GM19397 (cell line): ENCODE measurements around the gene TTL.
A peak's percentile ranks its signal among the peaks of the same experiment; 100 is the strongest.
"Not testable (repeated sequence)": the region's sequence is repeated elsewhere in the genome, so short reads cannot be mapped to it uniquely, and the experiment has no call there.

ENCODE experiments used
- ATAC-seq: cut with Tn5 transposase; IDR thresholded peaks from one replicate; pipeline ENCODE4 v1.9.1; 2021; ENCODE audit warnings: mild to moderate bottlenecking, moderate library complexity; ENCODE audit not compliant: unreplicated experiment

Gene TTL

DNA sequence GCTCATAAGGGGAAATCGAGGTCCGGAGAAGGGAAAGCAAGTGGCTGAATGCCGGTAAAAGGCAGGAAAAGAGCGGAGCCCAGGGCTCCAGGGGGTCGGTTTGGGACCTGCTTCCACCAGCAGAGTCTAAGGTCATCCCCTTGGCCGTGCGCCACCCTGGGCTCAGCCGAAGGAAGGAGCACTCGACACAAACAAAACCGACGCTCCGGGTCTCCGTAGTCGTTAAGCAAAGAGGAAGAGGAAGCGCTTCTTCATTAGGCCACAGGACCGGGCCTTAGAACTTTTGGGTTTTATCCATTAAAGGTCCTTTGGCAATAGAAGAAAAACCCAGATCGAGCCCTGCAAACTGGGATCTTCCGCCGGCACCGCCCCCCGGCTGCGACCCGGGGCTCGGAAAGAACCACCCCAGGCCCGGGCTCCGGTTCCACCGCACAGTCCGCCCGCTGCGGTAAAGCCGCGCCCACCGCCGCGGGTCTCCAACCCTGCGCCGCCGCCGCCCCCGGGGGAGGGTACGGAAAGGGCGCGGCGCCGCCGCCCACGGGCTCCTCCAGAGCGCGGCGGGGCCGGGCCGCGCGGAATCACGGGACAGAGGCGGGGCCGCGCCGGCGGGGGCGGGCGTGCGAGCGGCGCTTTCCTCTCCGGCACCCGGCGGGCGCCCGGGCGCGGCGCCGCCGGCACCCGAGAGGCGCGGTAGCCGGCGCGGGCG lies at the start of gene TTL:
Gene TTL, plus strand, starts transcription at position 629 of the 706 bp plus-strand sequence. CDS start 189 bp downstream, outside the sequence.
- peak; percentile 82 for ATAC-seq

DNA sequence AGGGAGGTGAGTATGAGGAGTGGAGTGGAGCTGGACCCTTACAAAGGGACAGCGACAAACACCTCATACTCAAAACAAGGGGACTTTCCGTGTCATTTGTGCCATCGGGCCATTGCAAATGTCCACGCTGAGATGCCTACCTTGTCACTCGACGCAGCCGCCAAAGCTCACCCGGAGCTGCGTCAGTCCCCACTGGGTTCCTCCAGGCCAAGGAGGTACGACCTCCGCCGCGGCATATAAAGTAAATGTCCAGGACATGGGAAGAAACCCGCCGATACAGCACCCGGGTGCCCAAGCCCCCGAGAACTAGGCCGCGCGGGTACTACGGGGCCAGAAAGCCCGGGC lies 49.6 kb upstream of the TTL start:
- ATAC-seq = not testable (repeated sequence)

DNA sequence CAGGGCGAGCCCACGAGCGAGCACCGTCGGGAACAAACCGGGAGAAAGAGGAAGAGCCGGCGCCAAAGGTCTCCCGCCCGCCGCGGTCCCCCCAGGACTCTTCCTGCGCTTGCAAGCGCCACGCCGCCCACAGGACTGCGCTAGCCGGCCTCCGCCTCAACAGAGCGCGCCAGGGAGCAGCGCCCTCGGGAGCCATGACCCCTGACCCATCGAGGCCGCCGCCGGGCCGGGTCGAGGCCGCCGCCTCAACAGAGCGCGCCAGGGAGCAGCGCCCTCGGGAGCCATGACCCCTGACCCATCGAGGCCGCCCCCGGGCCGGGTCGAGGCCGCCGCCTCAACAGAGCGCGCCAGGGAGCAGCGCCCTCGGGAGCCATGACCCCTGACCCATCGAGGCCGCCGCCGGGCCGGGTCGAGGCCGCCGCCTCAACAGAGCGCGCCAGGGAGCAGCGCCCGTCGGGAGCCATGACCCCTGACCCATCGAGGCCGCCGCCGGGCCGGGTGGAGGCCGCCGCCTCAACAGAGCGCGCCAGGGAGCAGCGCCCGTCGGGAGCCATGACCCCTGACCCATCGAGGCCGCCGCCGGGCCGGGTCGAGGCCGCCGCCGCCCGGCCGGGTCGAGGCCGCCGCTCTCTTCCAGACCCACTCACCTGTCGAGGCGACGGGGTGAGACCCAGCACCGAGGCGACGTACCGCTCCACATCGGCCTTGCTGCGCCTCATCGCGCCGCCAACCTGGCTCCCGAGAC lies 49.0 kb upstream of the TTL start:
- peak; percentile 43 for ATAC-seq

- ATAC-seq = peak; percentile 98
These were observed 48.5 kb upstream of the TTL start, which contains the start of gene RGPD8 for GRCh38 chr2:112433480-112433879. TSS of gene RGPD8 (minus strand) at chr2:112433645. CDS start at chr2:112433453, 192 bp downstream.

- no peak for ATAC-seq
These were observed 47.8 kb upstream of the TTL start for GRCh38 chr2:112433932-112434730.

DNA sequence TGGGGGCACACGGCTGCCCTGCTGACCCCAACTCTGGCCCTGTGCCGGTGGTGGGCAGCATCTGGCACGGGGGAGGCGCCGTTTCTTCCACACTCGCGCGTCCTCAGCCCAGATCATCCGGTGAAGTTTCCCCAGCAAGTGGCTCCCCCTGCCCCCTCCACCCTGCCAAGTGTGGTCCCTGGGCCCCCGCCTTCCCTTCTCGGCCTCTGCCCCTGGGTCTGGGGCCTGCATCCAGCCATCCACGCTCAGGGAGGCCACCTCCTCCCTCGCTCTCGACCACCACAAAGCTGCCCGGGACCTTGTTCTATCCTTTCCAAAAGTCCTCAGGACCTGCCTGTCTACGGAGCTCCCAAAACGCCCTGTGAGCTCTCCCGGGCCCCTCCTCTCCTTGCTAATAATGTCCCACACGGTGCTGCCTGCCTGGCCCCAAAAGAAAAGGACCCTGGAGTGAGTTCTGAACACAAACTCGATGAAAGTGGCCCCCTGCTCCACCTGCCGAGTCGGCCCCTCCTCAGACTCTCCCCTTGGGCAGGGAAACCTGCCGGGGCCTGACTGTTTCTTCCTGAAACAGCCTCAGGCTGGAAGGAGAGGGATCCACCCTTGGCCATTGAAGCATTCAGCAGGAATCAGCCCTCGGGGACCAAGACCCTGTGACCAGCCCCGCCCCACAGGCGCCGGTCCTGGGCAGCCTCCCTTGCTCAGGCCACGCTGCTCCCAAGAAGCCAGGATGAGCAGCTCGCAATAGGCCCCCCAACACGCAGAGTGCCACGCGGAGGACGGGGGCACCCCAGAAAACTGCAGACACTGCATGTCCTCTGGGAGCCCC lies 46.9 kb upstream of the TTL start:
- not testable (repeated sequence) for ATAC-seq

DNA sequence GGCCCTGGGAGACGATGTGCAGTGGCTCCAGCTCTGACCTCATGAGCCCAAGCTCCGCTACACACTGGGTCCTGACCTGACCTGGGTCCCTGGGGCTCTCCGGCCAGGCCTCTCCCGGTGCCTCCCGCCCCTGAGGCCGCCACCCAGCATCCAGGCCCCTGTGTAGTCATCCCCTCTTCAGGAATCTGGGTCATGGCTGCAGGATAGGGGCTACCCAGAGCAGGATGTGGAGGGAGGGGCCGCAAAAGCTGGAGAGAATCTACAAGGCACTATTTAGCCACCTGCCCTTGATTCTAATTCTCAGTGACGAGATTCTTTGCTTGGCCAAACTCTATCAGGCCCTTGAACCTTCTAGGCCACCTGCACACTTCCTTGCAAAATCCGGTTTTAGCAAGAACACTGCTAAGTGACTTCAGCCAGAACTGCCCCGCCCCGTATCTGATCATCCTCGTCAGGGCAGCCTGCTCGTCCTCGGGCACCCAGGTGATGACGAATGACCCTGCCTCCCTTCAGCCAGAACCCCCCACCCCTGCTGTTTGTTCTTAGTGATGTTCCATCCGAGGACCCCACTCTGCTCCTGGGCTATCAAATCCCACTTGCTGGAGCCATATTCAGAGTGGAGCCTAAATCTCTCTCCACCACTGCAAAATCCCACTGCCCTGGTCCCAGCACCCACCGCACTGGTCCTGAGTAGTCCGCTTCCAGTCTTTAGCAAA lies 46.1 kb upstream of the TTL start:
- not testable (repeated sequence) for ATAC-seq

- not testable (repeated sequence) for ATAC-seq
These were observed 45.0 kb upstream of the TTL start for GRCh38 chr2:112436993-112437392.

DNA sequence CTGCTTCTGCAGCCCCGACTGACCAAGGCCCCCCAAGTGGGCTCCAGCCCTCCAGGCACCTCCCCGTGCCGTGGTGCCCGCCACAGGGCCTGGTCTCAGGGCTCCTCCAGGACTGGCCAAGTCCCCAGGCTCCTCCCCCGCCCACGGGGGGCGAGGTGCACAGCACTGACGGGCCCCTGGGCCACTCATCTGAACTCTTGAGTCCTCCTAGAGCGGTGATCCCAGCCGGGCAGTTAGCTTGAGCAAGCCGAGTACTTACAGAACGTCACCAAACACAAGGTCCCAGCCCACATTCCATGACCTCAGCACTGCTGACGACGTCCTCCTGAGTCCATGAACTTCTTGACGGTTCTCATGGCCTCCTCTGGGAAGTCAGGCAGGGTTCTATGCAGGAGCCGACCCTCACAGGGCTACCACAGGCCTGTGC lies 44.5 kb upstream of the TTL start:
- not testable (repeated sequence) for ATAC-seq

GRCh38 chr2:112438603-112439261 lies 43.2 kb upstream of the TTL start:
- ATAC-seq = not testable (repeated sequence)

- ATAC-seq = not testable (repeated sequence)
These were observed 37.7 kb upstream of the TTL start for GRCh38 chr2:112444256-112444655.

DNA sequence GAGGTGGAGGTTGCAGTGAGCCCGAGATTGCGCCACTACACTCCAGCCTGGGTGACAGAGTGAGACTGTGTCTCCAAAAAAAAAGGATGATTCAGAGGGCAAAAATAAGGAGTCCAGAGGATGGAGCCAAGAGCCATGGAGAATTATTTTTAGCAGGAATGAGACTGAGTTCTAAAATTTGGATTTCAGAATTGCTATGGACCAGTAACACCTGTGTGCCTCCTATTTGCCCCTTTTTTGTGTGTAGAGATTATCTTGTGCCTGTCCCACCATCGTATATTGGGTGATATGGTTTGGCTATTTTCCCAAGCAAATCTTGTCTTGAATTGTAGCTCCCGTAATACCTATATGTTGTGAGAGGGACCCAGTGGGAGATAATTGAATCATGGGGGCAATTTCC lies 32.1 kb upstream of the TTL start:
- no peak for ATAC-seq

GRCh38 chr2:112451317-112451716 lies 30.6 kb upstream of the TTL start:
- no peak for ATAC-seq

GRCh38 chr2:112454586-112454985 lies 27.4 kb upstream of the TTL start:
- ATAC-seq = no peak

- no peak for ATAC-seq
These were observed 22.6 kb upstream of the TTL start for GRCh38 chr2:112459372-112459771.

DNA sequence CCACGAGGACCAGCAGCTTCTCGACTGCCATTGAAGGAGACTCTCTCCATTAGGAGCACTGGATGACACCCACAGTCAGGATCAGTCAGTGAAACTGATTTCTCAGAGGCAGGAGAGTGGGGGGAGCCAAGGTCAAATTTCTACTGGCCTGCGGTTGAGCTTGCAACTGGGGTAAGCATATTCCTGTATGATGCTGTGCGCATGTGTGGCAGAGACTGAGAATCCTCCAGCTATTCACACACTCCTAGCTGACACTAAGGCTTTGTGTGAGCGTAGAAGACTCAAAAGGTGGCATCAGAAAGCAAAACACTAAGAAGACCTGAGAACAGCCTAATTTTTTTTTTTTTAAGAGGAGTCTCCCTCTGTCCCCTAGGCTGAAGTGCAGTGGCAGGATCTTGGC lies 19.8 kb upstream of the TTL start:
- ATAC-seq = no peak

GRCh38 chr2:112463256-112463655 lies 18.7 kb upstream of the TTL start:
- ATAC-seq = no peak

DNA sequence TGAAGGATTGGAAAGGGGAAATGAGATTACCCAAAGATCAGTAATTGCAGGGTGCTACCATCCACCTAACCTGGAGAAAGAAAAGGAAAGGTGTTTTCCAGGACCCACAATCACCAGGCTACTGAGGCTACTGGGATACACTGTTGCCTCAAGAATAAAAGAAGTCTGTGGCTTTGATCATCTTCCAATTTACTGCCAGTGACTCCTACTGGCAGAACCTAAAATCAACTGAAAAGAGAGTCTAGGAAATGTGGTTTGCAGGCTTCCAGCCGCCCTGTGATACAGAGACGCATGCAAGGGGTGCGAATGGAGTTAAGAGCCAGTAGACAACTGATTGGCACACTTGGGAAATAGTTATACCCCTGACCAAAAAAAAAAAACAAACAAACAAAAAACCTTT lies 16.6 kb upstream of the TTL start:
- no peak for ATAC-seq

DNA sequence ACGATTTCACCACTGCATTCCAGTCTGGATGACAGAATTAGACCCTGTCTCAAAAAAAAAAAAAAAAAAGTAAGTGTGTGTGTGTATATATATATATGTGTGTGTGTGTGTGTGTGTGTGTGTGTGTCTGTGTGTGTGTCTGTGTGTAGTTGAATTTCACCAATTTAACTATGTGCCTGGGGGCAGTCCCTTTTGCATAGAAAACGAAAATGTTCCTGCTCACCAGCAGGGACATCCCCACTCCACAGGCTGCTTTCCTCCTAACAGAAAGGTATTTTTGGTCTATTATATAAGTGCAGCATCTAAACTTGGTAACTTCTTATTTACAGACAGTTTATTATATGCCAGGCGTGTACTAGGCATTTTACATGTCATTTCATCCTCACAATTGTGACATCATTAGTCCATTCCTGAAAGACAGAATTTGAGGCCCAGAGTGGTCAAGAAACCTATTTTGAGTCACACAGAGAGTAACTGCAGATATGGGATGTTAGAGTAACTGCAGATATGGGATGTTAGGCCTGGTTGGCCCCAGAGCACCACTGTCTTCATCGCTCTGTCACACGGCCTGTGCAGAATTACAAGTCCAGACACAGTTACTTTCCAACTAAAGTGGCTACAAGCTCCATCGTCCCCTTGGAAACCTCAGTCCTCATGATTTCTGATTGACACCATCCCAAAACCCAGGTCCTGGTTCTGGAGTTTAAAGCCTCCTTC lies 9.3 kb upstream of the TTL start:
- no peak for ATAC-seq
